ENCODE results near the gene SUGCT. TPM values are rescaled to one million over a fixed set of nuclear protein-coding genes. Genes with fewer than 3 reads are reported as not detected.

Gene SUGCT
- polyA plus RNA-seq, 1 of the 3 experiments (the other 2 are of a cell fraction) = 53.7 TPM

DNA sequence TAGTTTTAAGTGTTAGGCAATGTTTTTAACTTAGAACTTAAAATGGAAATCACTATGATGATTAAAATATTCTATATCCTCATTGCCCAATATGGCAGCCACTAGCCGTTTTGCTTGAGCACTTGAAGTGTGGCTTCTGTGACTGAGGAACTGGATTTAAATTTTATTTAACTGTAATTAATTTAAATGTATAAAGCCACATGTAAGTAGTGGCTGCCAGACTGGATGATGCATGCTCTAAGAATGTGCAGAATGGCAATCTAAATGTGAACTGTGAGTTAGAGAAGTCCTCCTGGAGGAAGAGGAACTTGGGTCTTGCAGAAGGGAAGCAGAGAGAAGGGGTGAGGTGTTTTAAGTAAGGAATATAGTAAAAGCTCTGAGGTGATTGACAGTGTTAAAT is 451.4 kb downstream of the SUGCT start (continued):
- no peak for TF ChIP-seq ZBTB33 (IDR thresholded peaks at IDR 0.05; ENCODE audit: borderline replicate concordance, low read depth)
- TF ChIP-seq TCF12 (IDR thresholded peaks at IDR 0.05) = peak; percentile 64
- no peak for TF ChIP-seq CHD2 (IDR thresholded peaks at IDR 0.05; ENCODE audit: low read length, partially characterized antibody)
- TF ChIP-seq RCOR1 (IDR thresholded peaks at IDR 0.05; ENCODE audit: low read length) = no peak
- TF ChIP-seq FOXM1 (IDR thresholded peaks at IDR 0.05; ENCODE audit: low read depth) = no peak
- no peak for TF ChIP-seq RXRA (IDR thresholded peaks at IDR 0.05; ENCODE audit: borderline replicate concordance, low read depth)
- peak in 1 of 2 experiments; percentile 62; a peak in 1 of 4 replicates for TF ChIP-seq EP300 (IDR thresholded peaks at IDR 0.05; ENCODE audit: borderline replicate concordance in 1 of 2, low read depth in 1 of 2, low read length in 1 of 2)
- TF ChIP-seq NRF1 (IDR thresholded peaks at IDR 0.05; ENCODE audit: low read depth, low read length) = no peak
- TF ChIP-seq, protein P1, sequence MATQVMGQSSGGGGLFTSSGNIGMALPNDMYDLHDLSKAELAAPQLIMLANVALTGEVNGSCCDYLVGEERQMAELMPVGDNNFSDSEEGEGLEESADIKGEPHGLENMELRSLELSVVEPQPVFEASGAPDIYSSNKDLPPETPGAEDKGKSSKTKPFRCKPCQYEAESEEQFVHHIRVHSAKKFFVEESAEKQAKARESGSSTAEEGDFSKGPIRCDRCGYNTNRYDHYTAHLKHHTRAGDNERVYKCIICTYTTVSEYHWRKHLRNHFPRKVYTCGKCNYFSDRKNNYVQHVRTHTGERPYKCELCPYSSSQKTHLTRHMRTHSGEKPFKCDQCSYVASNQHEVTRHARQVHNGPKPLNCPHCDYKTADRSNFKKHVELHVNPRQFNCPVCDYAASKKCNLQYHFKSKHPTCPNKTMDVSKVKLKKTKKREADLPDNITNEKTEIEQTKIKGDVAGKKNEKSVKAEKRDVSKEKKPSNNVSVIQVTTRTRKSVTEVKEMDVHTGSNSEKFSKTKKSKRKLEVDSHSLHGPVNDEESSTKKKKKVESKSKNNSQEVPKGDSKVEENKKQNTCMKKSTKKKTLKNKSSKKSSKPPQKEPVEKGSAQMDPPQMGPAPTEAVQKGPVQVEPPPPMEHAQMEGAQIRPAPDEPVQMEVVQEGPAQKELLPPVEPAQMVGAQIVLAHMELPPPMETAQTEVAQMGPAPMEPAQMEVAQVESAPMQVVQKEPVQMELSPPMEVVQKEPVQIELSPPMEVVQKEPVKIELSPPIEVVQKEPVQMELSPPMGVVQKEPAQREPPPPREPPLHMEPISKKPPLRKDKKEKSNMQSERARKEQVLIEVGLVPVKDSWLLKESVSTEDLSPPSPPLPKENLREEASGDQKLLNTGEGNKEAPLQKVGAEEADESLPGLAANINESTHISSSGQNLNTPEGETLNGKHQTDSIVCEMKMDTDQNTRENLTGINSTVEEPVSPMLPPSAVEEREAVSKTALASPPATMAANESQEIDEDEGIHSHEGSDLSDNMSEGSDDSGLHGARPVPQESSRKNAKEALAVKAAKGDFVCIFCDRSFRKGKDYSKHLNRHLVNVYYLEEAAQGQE (IDR thresholded peaks at IDR 0.05; ENCODE audit: low read depth, low read length) = no peak
- TF ChIP-seq TAF1 (IDR thresholded peaks at IDR 0.05; ENCODE audit: borderline replicate concordance, low read depth, low read length) = no peak
- no peak for TF ChIP-seq ELF1 (IDR thresholded peaks at IDR 0.05)
- no peak for TF ChIP-seq RAD21 (IDR thresholded peaks at IDR 0.05; ENCODE audit: low read length)
- TF ChIP-seq, protein P2, sequence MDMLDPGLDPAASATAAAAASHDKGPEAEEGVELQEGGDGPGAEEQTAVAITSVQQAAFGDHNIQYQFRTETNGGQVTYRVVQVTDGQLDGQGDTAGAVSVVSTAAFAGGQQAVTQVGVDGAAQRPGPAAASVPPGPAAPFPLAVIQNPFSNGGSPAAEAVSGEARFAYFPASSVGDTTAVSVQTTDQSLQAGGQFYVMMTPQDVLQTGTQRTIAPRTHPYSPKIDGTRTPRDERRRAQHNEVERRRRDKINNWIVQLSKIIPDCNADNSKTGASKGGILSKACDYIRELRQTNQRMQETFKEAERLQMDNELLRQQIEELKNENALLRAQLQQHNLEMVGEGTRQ (IDR thresholded peaks at IDR 0.05; ENCODE audit: borderline replicate concordance, low read depth, low read length) = no peak
- TF ChIP-seq MEF2A (IDR thresholded peaks at IDR 0.05; ENCODE audit: borderline replicate concordance, low read depth) = no peak
- TF ChIP-seq PBX3 (IDR thresholded peaks at IDR 0.05) = peak; percentile 48; the same call in 1 of the 2 replicates
- no peak for TF ChIP-seq POLR2AphosphoS5 (IDR thresholded peaks at IDR 0.05; ENCODE audit: low read depth, low read length)
- TF ChIP-seq YY1 (IDR thresholded peaks at IDR 0.05; ENCODE audit: low read depth) = peak; percentile 75; the same call in 1 of the 2 replicates
- no peak for TF ChIP-seq USF1 (IDR thresholded peaks at IDR 0.05; ENCODE audit: borderline replicate concordance, low read depth)
- no peak for TF ChIP-seq IRF3 (IDR thresholded peaks at IDR 0.05; ENCODE audit: low read depth, low read length)

All from SK-N-SH (cell line).